G401 (cell line): ENCODE results near the gene PROM1. TPM values are rescaled to one million over a fixed set of nuclear protein-coding genes. Genes with fewer than 3 reads are reported as not detected.

Experiments
- DNase-seq: peaks from one replicate; pipeline ENCODE4 v3.0.0-alpha.2; 2015; ENCODE audit warnings: low spot score
- in situ Hi-C: cut with HindIII; loops from 2 replicates; pipeline ENCODE4 v1.10.0; 2016; ENCODE audit warnings: low sequenced_read_pairs, mixed read lengths
- total RNA-seq: library from RNA; depleted of rRNA; stranded (reverse); fragments of >200 nt; shearing (Covaris generic); gene quantifications from 2 replicates; pipeline ENCODE4 v1.2.3, GENCODE V29; 2014

The PROM1 gene
- total RNA-seq, 1 experiment from 2014 or later: 0.37 TPM

- DNase-seq: no peak
- in situ Hi-C loops: no loop called here
These were observed 118.5 kb downstream of the PROM1 start for GRCh38 chr4:15965325-15965724.

GRCh38 chr4:15964159-15964558 lies 119.7 kb downstream of the PROM1 start:
- in situ Hi-C loops: no loop called here
- DNase-seq: no peak

- DNase-seq: no peak
- in situ Hi-C loops: no loop called here
These were observed 120.2 kb downstream of the PROM1 start for GRCh38 chr4:15963576-15963975.

- in situ Hi-C loops: no loop called here
- DNase-seq: no peak
These were observed 120.8 kb downstream of the PROM1 start, which contains the start of gene FGFBP2 for GRCh38 chr4:15963001-15963451. FGFBP2 (minus strand) TSS chr4:15963175; CDS start chr4:15963129, 46 bp downstream.

- DNase-seq: no peak
- in situ Hi-C loops: no loop called here
These were observed 121.9 kb downstream of the PROM1 start for GRCh38 chr4:15961781-15962510.

GRCh38 chr4:15958562-15958961 lies 125.3 kb downstream of the PROM1 start:
- no peak for DNase-seq
- in situ Hi-C loops: no loop called here

- DNase-seq: peak; percentile 30
- in situ Hi-C loops: no loop called here
These were observed 127.5 kb downstream of the PROM1 start for GRCh38 chr4:15956179-15956850.

- no peak for DNase-seq
These were observed 128.2 kb downstream of the PROM1 start for GRCh38 chr4:15955670-15956069.

GRCh38 chr4:15953625-15954024 lies 130.2 kb downstream of the PROM1 start:
- in situ Hi-C loops: no loop called here
- DNase-seq: no peak

More at GRCh38 chr4:15955670-15956069, 128.2 kb downstream of the PROM1 start:
- in situ Hi-C loops: no loop called here

GRCh38 chr4:15951781-15952180 lies 132.0 kb downstream of the PROM1 start:
- in situ Hi-C loops: no loop called here
- no peak for DNase-seq

GRCh38 chr4:15948826-15949225 lies 135.0 kb downstream of the PROM1 start:
- no peak for DNase-seq
- in situ Hi-C loops: no loop called here

GRCh38 chr4:15947684-15948083 lies 136.1 kb downstream of the PROM1 start:
- in situ Hi-C loops: no loop called here
- DNase-seq: no peak

- in situ Hi-C loops: no loop called here
- DNase-seq: no peak
These were observed 138.3 kb downstream of the PROM1 start for GRCh38 chr4:15945516-15945915.

- DNase-seq: no peak
- in situ Hi-C loops: no loop called here
These were observed 138.9 kb downstream of the PROM1 start for GRCh38 chr4:15944895-15945294.

GRCh38 chr4:15942283-15942682 lies 141.5 kb downstream of the PROM1 start:
- in situ Hi-C loops: no loop called here
- DNase-seq: no peak

GRCh38 chr4:15938640-15939039 lies 145.2 kb downstream of the PROM1 start, which contains the start of gene FGFBP1:
FGFBP1 (minus strand) TSS chr4:15938740; CDS start chr4:15936632, 2,108 bp downstream.
- in situ Hi-C loops: no loop called here
- no peak for DNase-seq

GRCh38 chr4:15938182-15938581 lies 145.6 kb downstream of the PROM1 start:
- in situ Hi-C loops: no loop called here
- DNase-seq: no peak

GRCh38 chr4:15936495-15936894 lies 147.3 kb downstream of the PROM1 start:
- DNase-seq: no peak

GRCh38 chr4:15935504-15936402 lies 148.1 kb downstream of the PROM1 start:
- in situ Hi-C loops: no loop called here
- DNase-seq: no peak

More at GRCh38 chr4:15936495-15936894, 147.3 kb downstream of the PROM1 start:
- in situ Hi-C loops: no loop called here
